ENCODE data around the gene PRR5L. TPM values are rescaled to one million over a fixed set of nuclear protein-coding genes. Genes with fewer than 3 reads are reported as not detected.

Gene PRR5L, protein sequence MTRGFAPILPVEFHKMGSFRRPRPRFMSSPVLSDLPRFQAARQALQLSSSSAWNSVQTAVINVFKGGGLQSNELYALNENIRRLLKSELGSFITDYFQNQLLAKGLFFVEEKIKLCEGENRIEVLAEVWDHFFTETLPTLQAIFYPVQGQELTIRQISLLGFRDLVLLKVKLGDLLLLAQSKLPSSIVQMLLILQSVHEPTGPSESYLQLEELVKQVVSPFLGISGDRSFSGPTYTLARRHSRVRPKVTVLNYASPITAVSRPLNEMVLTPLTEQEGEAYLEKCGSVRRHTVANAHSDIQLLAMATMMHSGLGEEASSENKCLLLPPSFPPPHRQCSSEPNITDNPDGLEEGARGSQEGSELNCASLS
- total RNA-seq = 4.1 TPM

DNA sequence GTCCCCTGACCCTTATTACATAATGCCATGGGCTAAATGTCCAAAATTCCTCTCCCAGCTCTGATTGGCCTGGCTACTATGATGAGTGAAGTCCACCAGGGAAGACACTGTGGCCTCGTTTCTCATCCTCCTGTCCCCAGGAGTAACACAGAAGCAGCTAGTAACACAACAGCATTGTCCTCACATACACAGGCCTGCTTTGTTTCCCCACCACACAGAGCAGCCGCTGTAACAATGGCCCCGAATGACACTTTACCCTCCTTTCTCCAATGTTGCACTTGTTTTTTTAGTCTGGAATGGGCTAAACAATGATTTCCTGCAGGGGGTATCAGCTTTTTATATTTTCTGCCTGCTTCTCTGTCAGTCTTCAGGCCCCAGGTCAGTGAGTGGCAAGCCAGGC lies at the start of gene PRR5L:
PRR5L (plus strand) TSS at position 363 of the 400 bp plus-strand sequence. CDS start 104,834 bp downstream, outside the sequence.

DNA sequence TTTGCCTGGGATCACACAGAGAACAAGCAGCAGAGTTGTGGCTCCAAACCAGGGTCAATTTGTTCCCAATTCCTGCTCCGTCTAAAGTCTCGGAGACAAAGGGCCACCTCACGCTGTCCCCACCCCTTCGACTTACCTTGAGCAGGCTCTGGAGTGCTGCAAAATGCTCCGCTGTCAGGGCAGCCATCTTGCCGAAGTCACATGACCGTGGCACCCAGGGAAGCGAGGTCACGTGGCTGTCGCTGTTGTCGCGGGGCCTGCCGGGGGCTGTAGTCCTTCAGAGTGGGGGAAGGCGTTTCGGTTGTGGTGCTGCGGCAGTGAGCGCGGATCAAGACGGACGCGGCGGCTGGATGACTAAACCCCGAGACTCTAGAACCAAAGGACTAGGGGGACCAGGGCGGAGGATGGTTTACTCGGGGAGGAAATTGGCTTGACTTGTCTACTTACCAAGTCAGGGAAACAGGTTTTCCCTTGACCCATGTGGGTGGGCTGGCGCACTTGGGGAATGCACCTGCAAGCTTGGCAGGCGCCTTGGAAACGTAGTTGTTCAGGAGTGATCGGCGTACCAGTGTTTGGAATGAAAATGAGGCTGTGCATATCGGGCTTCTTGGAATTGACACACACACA lies 6.7 kb upstream of the PRR5L start, which contains the start of gene COMMD9:
COMMD9 (minus strand) TSS at position 199 of the 627 bp plus-strand sequence; CDS start at position 187, 12 bp downstream.

DNA sequence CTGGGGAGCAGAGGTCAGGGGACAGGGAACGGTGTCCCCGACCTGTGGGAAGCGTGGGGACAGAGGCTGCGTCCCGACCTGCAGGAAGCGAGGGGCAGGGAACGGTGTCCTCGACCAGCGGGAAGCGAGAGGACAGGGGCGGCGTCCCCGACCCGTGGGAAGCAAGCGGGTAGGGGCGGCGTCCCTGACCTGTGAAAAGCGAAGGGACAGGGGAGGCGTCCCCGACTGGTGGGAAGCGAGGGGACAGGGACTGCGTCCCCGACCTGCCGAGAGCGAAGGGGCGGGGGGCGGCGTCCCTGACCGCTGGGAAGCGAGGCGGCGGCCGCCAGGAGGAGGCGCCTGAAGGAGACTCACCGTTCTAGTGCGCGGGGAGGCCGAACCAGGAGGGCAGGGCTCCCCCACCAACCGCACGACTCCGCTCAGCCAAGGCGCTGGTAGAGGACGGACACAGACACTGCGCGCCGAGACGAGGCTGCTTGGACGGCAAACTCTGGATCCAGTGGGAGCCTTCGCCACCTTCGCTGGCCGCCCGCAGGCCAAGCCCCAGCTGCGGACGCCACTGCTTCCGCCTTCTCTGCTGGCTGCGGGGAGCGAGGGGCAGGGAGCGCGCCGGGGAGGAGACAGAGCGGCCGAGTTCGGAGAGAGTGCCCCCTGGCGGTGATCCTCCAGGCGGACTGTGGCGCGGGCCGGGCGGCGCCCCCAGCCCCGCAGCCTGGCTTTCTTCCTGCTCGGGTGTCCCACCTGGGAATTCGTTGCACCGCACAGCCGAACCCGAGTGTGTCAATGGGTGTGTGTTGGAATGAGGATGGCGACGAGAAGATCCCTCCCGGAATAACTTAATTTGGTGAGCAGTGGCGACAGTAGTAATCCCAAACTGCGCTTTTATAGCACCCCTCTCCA lies 213.9 kb downstream of the PRR5L start, which contains the start of gene TRAF6:
TRAF6 (minus strand) TSS at position 579 of the 900 bp plus-strand sequence. CDS start 8,757 bp downstream, outside the sequence.

Small RNA genes lying within 50 kb of the gene (small RNA-seq; reads per million reads assigned to genes)
- gene AC061999.1 (ENCODE audit: low replicate concordance) = not detected

Other genes starting within 250 kb of the PRR5L start
- gene COMMD9, start 6.9 kb upstream of the PRR5L start, total RNA-seq = 48.5 TPM
- 22.5 TPM for gene TRAF6, start 214.0 kb downstream of the PRR5L start, total RNA-seq

Measured in parietal lobe (tissue), 2 donors.